ENCODE results near the gene F8A2. TPM values are rescaled to one million over a fixed set of nuclear protein-coding genes. Genes with fewer than 3 reads are reported as not detected.
"Not testable (repeated sequence)": the region's sequence is repeated elsewhere in the genome, so short reads cannot be mapped to it uniquely, and the experiment has no call there.

F8A2 gene
- total RNA-seq, 4 donors from 2014 or later, result 10.3 TPM; not detected in 3

- TF ChIP-seq POLR2A (IDR thresholded peaks at IDR 0.05) (no peak), CTCF (IDR thresholded peaks at IDR 0.05) (no peak)
- intact Hi-C loops (cut with DNase I; ENCODE audit: low total_unique reads), result no loop called here
- WGBS, 2 donors, result 86 to 97% methylated on average over 6 to 8 of the region's 8 CpGs
- DNase-seq (ENCODE audit: low spot score in 2 of 2), result peak in 1 of 2 donors; percentile 48
- no peak overlapping the region for H3K4me3 ChIP-seq (ENCODE audit: low read depth, poor library complexity, severe bottlenecking)
These were observed 7.7 kb downstream of the F8A2 start for GRCh38 chrX:155389634-155390033.

GRCh38 chrX:155394747-155395276 lies 12.9 kb downstream of the F8A2 start:
- intact Hi-C loops (cut with DNase I; ENCODE audit: low total_unique reads); H3K4me3 ChIP-seq (ENCODE audit: low read depth, poor library complexity, severe bottlenecking): not testable (repeated sequence)
- peak in 1 of 2 donors; percentile 54 for DNase-seq (ENCODE audit: low spot score in 2 of 2)
- 72 to 79% methylated on average over 7 of the region's 7 CpGs for WGBS, 2 donors

- no peak for DNase-seq (ENCODE audit: low spot score in 2 of 2)
- WGBS, 2 donors, result 79 to 94% methylated on average over 2 of the region's 2 CpGs
- intact Hi-C loops (cut with DNase I; ENCODE audit: low total_unique reads), result no loop called here
- no peak for TF ChIP-seq POLR2A (IDR thresholded peaks at IDR 0.05)
- no peak for TF ChIP-seq CTCF (IDR thresholded peaks at IDR 0.05)
- no peak overlapping the region for H3K4me3 ChIP-seq (ENCODE audit: low read depth, poor library complexity, severe bottlenecking)
These were observed 24.5 kb downstream of the F8A2 start for GRCh38 chrX:155406429-155406828.

- intact Hi-C loops (cut with DNase I; ENCODE audit: low total_unique reads), result no loop called here
- no peak for DNase-seq (ENCODE audit: low spot score in 2 of 2)
- 72 to 88% methylated on average over 1 of the region's 1 CpG for WGBS, 2 donors
These were observed 35.9 kb downstream of the F8A2 start for GRCh38 chrX:155417769-155418168.

More at GRCh38 chrX:155417769-155418168, 35.9 kb downstream of the F8A2 start:
- H3K4me3 ChIP-seq (ENCODE audit: low read depth, poor library complexity, severe bottlenecking), result no peak overlapping the region
- TF ChIP-seq POLR2A (IDR thresholded peaks at IDR 0.05), result no peak

Small RNA genes within 50 kb of the gene (microRNA-seq; reads per million reads assigned to microRNA genes)
- gene MIR1184-2 (ENCODE audit: borderline number of aligned reads in 1 of 2, borderline replicate concordance in 2 of 2), result 0 reads per million in 2 donors

Other genes with a start within 250 kb of the F8A2 start
- gene VBP1, start 165.6 kb upstream of the F8A2 start, total RNA-seq, result 10 to 100 TPM; 11.1 to 21.8 (median 17.9) TPM
- gene RAB39B, start 117.6 kb upstream of the F8A2 start, total RNA-seq, result under 1 TPM; 0.08 to 0.23 (median 0.15) TPM
- gene CLIC2, start 47.5 kb upstream of the F8A2 start, total RNA-seq, result 10 to 100 TPM in 1 of 4 donors, 1 to 10 TPM in 3; 6.9 to 12.7 (median 7.3) TPM
- gene F8A3, start 76.5 kb downstream of the F8A2 start, total RNA-seq, result 10 to 100 TPM; 10.4 to 14.4 (median 12.7) TPM
- gene SPRY3, start 230.5 kb downstream of the F8A2 start, total RNA-seq, result under 1 TPM; 0.15 to 0.52 (median 0.32) TPM
- 10 to 100 TPM in 1 of 4 donors, 1 to 10 TPM in 3; 6.9 to 14.9 (median 9.2) TPM for gene TMLHE, start 230.9 kb downstream of the F8A2 start, total RNA-seq